HepG2 (cell line): ENCODE measurements around the gene ACBD7. TPM values are rescaled to one million over a fixed set of nuclear protein-coding genes. Genes with fewer than 3 reads are reported as not detected.

Source experiments
- ATAD3A ChIP-seq: sonication (generic); formaldehyde crosslinking; IDR thresholded peaks from 2 replicates; pipeline ENCODE4 v1.4.0; 2020; ENCODE audit warnings: missing genetic modification reagents
- FOSL1 ChIP-seq: sonication (generic); formaldehyde crosslinking; IDR thresholded peaks from 2 replicates; pipeline ENCODE4 v1.9.0; 2021; ENCODE audit warnings: missing genetic modification reagents, borderline replicate concordance
- HCFC1 ChIP-seq: fragments of 150-350 bp; IDR thresholded peaks from 2 replicates; pipeline ENCODE4 v1.6.1; 2014; ENCODE audit warnings: low read depth, low read length
- HOXA7 ChIP-seq: sonication (generic); formaldehyde crosslinking; IDR thresholded peaks from 2 replicates; pipeline ENCODE4 v1.8.1; 2022; ENCODE audit warnings: mild to moderate bottlenecking, missing genetic modification reagents, moderate library complexity
- KLF9 ChIP-seq: IDR thresholded peaks from 2 replicates; pipeline ENCODE4 v1.6.1; 2016; ENCODE audit warnings: low read depth
- MAFK ChIP-seq, 2 experiments: IDR thresholded peaks in 1 of 2; conservative IDR thresholded peaks in 1 of 2; 2 replicates each; pipeline ENCODE4 v1.6.1; 2011; ENCODE audit warnings: improper control_type of control experiment in 2 of 2, low read length in 2 of 2
- MTA1 ChIP-seq: sonication (generic); formaldehyde crosslinking; IDR thresholded peaks from 2 replicates; pipeline ENCODE4 v1.4.0; 2020; ENCODE audit warnings: missing genetic modification reagents, mild to moderate bottlenecking, borderline replicate concordance
- NFKB2 ChIP-seq: sonication (generic); formaldehyde crosslinking; IDR thresholded peaks from 2 replicates; pipeline ENCODE4 v1.4.0; 2020; ENCODE audit warnings: missing genetic modification reagents, borderline replicate concordance
- NFYC ChIP-seq: IDR thresholded peaks from 2 replicates; pipeline ENCODE4 v1.6.1; 2016; ENCODE audit warnings: missing genetic modification reagents, missing compliant biosample characterization
- REL ChIP-seq: sonication (generic); formaldehyde crosslinking; conservative IDR thresholded peaks from 2 replicates; pipeline ENCODE4 v1.8.0; 2022; ENCODE audit warnings: mild to moderate bottlenecking, missing genetic modification reagents, moderate library complexity
- SIX1 ChIP-seq: sonication (generic); formaldehyde crosslinking; IDR thresholded peaks from 2 replicates; pipeline ENCODE4 v1.4.0; 2020; ENCODE audit warnings: missing genetic modification reagents, borderline replicate concordance
- TBP ChIP-seq: sonication (generic); formaldehyde crosslinking; IDR thresholded peaks from 2 replicates; pipeline ENCODE4 v1.5.0; 2020; ENCODE audit warnings: missing genetic modification reagents
- ZIK1 ChIP-seq: sonication (generic); formaldehyde crosslinking; IDR thresholded peaks from 2 replicates; pipeline ENCODE4 v1.5.0; 2020; ENCODE audit warnings: mild to moderate bottlenecking, low read depth, missing genetic modification reagents, borderline replicate concordance
- ZNF335 ChIP-seq: sonication (generic); formaldehyde crosslinking; IDR thresholded peaks from 2 replicates; pipeline ENCODE4 v1.4.0; 2020; ENCODE audit warnings: missing genetic modification reagents
- ZNF563 ChIP-seq: sonication (generic); formaldehyde crosslinking; IDR thresholded peaks from 2 replicates; pipeline ENCODE4 v1.8.0; 2022; ENCODE audit warnings: mild to moderate bottlenecking, moderate library complexity, missing genetic modification reagents
- ZNF572 ChIP-seq: sonication (generic); formaldehyde crosslinking; IDR thresholded peaks from 2 replicates; pipeline ENCODE4 v1.5.1; 2020; ENCODE audit warnings: mild to moderate bottlenecking, missing genetic modification reagents
- ZNF619 ChIP-seq: sonication (generic); formaldehyde crosslinking; IDR thresholded peaks from 2 replicates; pipeline ENCODE4 v1.4.0; 2020; ENCODE audit warnings: mild to moderate bottlenecking, missing genetic modification reagents
- polyA plus RNA-seq, 8 experiments: library from polyadenylated mRNA; depleted of rRNA in 3 of 8; stranded (reverse) in 7 of 8; unstranded in 1 of 8; fragments of >200 nt; fragmentation: Illumina TruSeq in 4 of 8; extraction: Trizol in 4 of 8; gene quantifications; 2 replicates each; pipeline versions ENCODE4 v1.2.1 to v1.2.3, GENCODE V29; 2011 to 2016; ENCODE audit warnings: low read depth in 4 of 8, missing spikeins in 1 of 8, mixed read lengths in 1 of 8; ENCODE audit not compliant: insufficient read depth in 1 of 8
- total RNA-seq, 5 experiments: library from RNA; depleted of rRNA; stranded (reverse); fragments of >200 nt; fragmentation: Illumina TruSeq; extraction: Trizol; gene quantifications; 2 replicates each; pipeline ENCODE4 v1.2.3, GENCODE V29; 2016; ENCODE audit warnings: low read depth in 1 of 5
- TF ChIP-seq, protein P1 (sequence below): sonication (generic); formaldehyde crosslinking; IDR thresholded peaks from 2 replicates; pipeline ENCODE4 v1.9.0; 2022; ENCODE audit warnings: missing genetic modification reagents, mild to moderate bottlenecking, borderline replicate concordance
- TF ChIP-seq, protein P2 (sequence below): sonication (generic); formaldehyde crosslinking; IDR thresholded peaks from 2 replicates; pipeline ENCODE4 v1.8.0; 2022; ENCODE audit warnings: mild to moderate bottlenecking, missing genetic modification reagents
- TF ChIP-seq, protein P3 (sequence below): IDR thresholded peaks from 2 replicates; pipeline ENCODE4 v1.6.1; 2016; ENCODE audit warnings: missing compliant biosample characterization, missing genetic modification reagents, borderline replicate concordance

Gene ACBD7
- total and polyA plus RNA-seq, 2 of the 13 experiments (the other 11 are each of a cell fraction or from before 2014, with no cell fraction given): 1.4 to 2.6 TPM

DNA sequence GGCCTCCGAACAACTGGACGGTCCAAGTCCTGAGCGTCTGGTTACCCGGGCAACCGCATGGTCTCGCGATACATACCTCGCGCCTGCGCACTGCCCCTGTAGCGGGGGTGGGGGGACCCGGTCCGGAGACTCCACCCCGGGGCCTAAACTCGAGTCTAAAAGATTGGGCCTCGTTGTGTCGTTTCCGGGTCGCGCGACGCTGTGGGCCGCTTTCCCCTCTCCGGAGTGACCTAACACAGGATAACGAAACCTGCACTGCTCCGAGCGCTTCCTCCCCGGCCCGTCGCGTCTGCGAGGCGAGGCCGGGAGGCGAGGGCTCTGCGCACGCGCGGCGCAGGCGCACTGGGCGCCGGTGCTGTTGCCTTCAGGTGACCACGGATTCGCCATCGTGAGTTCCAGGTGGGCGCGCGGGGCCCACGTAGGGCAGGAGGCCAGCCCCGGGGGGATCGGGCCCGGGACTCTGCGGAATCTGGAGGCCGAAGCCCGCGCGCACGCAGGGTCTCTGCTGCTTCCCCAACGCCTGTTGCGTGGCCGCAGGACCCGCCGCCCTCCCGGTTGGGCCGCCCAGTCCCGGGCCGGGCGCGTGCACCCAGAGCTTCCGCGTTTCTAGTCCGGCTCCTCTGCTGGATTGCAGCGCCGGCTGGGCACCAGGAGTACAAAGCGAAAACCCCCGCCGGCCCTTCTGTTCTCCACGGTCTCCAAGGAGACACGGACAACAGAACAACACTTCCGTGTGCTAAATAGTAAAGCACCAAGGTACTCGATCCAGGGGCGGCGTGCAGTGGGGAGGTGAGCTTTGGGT is 8.6 kb upstream of the ACBD7 start, which contains the start of gene RPP38 (continued):
- TF ChIP-seq ZNF619 (no peak), TBP (0 out of 2 replicates have a peak, but pooled peaks have one; percentile 30), MTA1 (CRISPR knock-in tag) (peak; percentile 80; the same call in 1 of the 2 replicates), FOSL1 (no peak), ZNF572 (CRISPR knock-in tag) (0 out of 2 replicates have a peak, but pooled peaks have one; percentile 55), NFYC (CRISPR knock-in tag) (peak; percentile 5; the same call in 1 of the 2 replicates), NFKB2 (CRISPR knock-in tag) (peak; percentile 93), HOXA7 (CRISPR knock-in tag) (no peak), MAFK (conservative IDR thresholded peaks at IDR 0.05 in 1 of 2, IDR thresholded peaks at IDR 0.05 in 1 of 2; ENCODE audit: low read length in 2 of 2) (no peak), ATAD3A (CRISPR knock-in tag) (peak; percentile 51; the same call in 1 of the 2 replicates), KLF9 (CRISPR knock-in tag) (no peak; the same call in 1 of the 2 replicates), ZNF563 (CRISPR knock-in tag) (peak; percentile 94), REL (CRISPR knock-in tag) (peak; percentile 97), HCFC1 (no peak; the same call in 1 of the 2 replicates), ZIK1 (CRISPR knock-in tag) (peak; percentile 84; the same call in 1 of the 2 replicates), ZNF335 (CRISPR knock-in tag) (0 out of 2 replicates have a peak, but pooled peaks have one; percentile 49), SIX1 (CRISPR knock-in tag) (no peak)
- TF ChIP-seq, protein P1, sequence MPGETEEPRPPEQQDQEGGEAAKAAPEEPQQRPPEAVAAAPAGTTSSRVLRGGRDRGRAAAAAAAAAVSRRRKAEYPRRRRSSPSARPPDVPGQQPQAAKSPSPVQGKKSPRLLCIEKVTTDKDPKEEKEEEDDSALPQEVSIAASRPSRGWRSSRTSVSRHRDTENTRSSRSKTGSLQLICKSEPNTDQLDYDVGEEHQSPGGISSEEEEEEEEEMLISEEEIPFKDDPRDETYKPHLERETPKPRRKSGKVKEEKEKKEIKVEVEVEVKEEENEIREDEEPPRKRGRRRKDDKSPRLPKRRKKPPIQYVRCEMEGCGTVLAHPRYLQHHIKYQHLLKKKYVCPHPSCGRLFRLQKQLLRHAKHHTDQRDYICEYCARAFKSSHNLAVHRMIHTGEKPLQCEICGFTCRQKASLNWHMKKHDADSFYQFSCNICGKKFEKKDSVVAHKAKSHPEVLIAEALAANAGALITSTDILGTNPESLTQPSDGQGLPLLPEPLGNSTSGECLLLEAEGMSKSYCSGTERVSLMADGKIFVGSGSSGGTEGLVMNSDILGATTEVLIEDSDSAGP (CRISPR knock-in tag): peak; percentile 94
- TF ChIP-seq, protein P2, sequence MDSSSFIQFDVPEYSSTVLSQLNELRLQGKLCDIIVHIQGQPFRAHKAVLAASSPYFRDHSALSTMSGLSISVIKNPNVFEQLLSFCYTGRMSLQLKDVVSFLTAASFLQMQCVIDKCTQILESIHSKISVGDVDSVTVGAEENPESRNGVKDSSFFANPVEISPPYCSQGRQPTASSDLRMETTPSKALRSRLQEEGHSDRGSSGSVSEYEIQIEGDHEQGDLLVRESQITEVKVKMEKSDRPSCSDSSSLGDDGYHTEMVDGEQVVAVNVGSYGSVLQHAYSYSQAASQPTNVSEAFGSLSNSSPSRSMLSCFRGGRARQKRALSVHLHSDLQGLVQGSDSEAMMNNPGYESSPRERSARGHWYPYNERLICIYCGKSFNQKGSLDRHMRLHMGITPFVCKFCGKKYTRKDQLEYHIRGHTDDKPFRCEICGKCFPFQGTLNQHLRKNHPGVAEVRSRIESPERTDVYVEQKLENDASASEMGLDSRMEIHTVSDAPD: peak; percentile 82
- TF ChIP-seq, protein P3, sequence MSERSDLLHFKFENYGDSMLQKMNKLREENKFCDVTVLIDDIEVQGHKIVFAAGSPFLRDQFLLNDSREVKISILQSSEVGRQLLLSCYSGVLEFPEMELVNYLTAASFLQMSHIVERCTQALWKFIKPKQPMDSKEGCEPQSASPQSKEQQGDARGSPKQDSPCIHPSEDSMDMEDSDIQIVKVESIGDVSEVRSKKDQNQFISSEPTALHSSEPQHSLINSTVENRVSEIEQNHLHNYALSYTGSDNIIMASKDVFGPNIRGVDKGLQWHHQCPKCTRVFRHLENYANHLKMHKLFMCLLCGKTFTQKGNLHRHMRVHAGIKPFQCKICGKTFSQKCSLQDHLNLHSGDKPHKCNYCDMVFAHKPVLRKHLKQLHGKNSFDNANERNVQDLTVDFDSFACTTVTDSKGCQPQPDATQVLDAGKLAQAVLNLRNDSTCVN (CRISPR knock-in tag): peak; percentile 16; the same call in 1 of the 2 replicates
